ENCODE measurements around the gene CTNNBL1. TPM values are rescaled to one million over a fixed set of nuclear protein-coding genes. Genes with fewer than 3 reads are reported as not detected.

CTNNBL1 gene
- total and polyA plus RNA-seq, 2 donors (not counting 3 experiments of a cell fraction or from before 2014, with no cell fraction given): 20.8 to 60.2 TPM

- H3K79me2 ChIP-seq (ENCODE audit: control insufficient read depth, insufficient read depth, low read length): no peaks in the 10 kb centered on the region
- H3K4me1 ChIP-seq (ENCODE audit: control insufficient read depth, extremely low read depth, insufficient read depth, low read length): no peaks in the 10 kb centered on the region
- no peak overlapping the region for H3K4me2 ChIP-seq (ENCODE audit: insufficient read depth, low read length)
- CTCF ChIA-PET: no interaction called here
- DNase-seq (ENCODE audit: low read depth, low spot score) (no peak), FAIRE-seq (no peak)
- POLR2A ChIA-PET: no interaction called here
- H3K9me3 ChIP-seq (replicated peaks; ENCODE audit: control insufficient read depth, insufficient read depth, low read length): no peaks in the 10 kb centered on the region
- H4K20me1 ChIP-seq (replicated peaks; ENCODE audit: control insufficient read depth, extremely low read depth, insufficient read depth, low read length): no peaks in the 10 kb centered on the region
- TF ChIP-seq MYC (IDR thresholded peaks at IDR 0.05; ENCODE audit: low read depth, low read length) (no peak), JUN (IDR thresholded peaks at IDR 0.05; ENCODE audit: borderline replicate concordance, insufficient read depth, insufficient read length, low read depth) (no peak), POLR2A (IDR thresholded peaks at IDR 0.05; ENCODE audit: low read depth, low read length) (no peak), EZH2 (IDR thresholded peaks at IDR 0.05; ENCODE audit: borderline replicate concordance, low read depth, low read length, severe bottlenecking) (no peak), FOS (IDR thresholded peaks at IDR 0.05; ENCODE audit: borderline replicate concordance, insufficient read depth, low read length) (no peak), POLR2AphosphoS5 (IDR thresholded peaks at IDR 0.05; ENCODE audit: insufficient read depth, low read depth, low read length) (no peak), GATA2 (IDR thresholded peaks at IDR 0.05; ENCODE audit: insufficient read depth, insufficient read length, low read depth, low read length) (no peak), CTCF (IDR thresholded peaks at IDR 0.05; ENCODE audit: extremely low read depth in 1 of 2, insufficient read depth in 1 of 2, low read depth in 1 of 2, low read length in 2 of 2) (no peak)
- TF ChIP-seq, protein P1, sequence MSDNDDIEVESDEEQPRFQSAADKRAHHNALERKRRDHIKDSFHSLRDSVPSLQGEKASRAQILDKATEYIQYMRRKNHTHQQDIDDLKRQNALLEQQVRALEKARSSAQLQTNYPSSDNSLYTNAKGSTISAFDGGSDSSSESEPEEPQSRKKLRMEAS (IDR thresholded peaks at IDR 0.05; ENCODE audit: insufficient read depth, insufficient read length): no peak
- no peaks in the 10 kb centered on the region for H3K9me1 ChIP-seq (replicated peaks; ENCODE audit: control insufficient read depth, extremely low read depth, insufficient read depth, low read length)
- BruUV-seq (replicated peaks): no TSS peak
- intact Hi-C loops (cut with micrococcal nuclease) (no loop called here), dilution Hi-C loops (cut with MboI; ENCODE audit: extremely low pct_ligation_motif_present, low sequenced_read_pairs) (no loop called here)
- no peak overlapping the region for H2AFZ ChIP-seq (ENCODE audit: low read depth, low read length)
- H3K9ac ChIP-seq (replicated peaks; ENCODE audit: extremely low read depth, insufficient read depth, low read length): no peak overlapping the region
- no peaks in the 10 kb centered on the region for H3K36me3 ChIP-seq (ENCODE audit: control insufficient read depth in 2 of 2, extremely low read depth in 1 of 2, insufficient read depth in 2 of 2, low read length in 2 of 2)
- no peak overlapping the region for H3K4me3 ChIP-seq (replicated peaks in 1 of 3; ENCODE audit: insufficient read depth in 1 of 3, low read depth in 1 of 3, low read length in 3 of 3)
- no peak overlapping the region for H3K27ac ChIP-seq (ENCODE audit: insufficient read depth, low read depth, low read length)
- H3K27me3 ChIP-seq (ENCODE audit: control insufficient read depth in 2 of 2, insufficient read depth in 2 of 2, low read length in 2 of 2): no peaks in the 10 kb centered on the region
These were observed 193.0 kb downstream of the CTNNBL1 start for GRCh38 chr20:37886851-37887297.
